Measurements from ENCODE around the gene PJA2.

PJA2 gene

GRCh38 chr5:109310315-109310714 lies 99.5 kb downstream of the PJA2 start:
- Histone ChIP-seq H3K4me1 (ENCODE audit: low read depth, poor library complexity, severe bottlenecking) (no peaks in the 10 kb centered on the region), H3K27me3 (ENCODE audit: insufficient read depth, low read depth) (no peaks in the 10 kb centered on the region), H2AFZ (ENCODE audit: low read depth) (no peak overlapping the region), H3K79me2 (ENCODE audit: insufficient read depth, low read depth) (no peaks in the 10 kb centered on the region), H4K20me1 (ENCODE audit: insufficient read depth) (no peaks in the 10 kb centered on the region), H3K4me2 (no peak overlapping the region), H3K27ac (no peak overlapping the region), H3K4me3 (IDR thresholded peaks at IDR 0.05; ENCODE audit: insufficient read depth, low read depth, low read length) (no peak overlapping the region), H3K9ac (no peak overlapping the region), H3K36me3 (ENCODE audit: insufficient read depth) (no peaks in the 10 kb centered on the region)
- TF ChIP-seq CTCF (conservative IDR thresholded peaks at IDR 0.05; ENCODE audit: low read depth, low read length), result no peak

- Histone ChIP-seq H3K9ac (no peak overlapping the region), H3K4me1 (ENCODE audit: low read depth, poor library complexity, severe bottlenecking) (no peaks in the 10 kb centered on the region), H3K79me2 (ENCODE audit: insufficient read depth, low read depth) (no peaks in the 10 kb centered on the region), H3K4me2 (no peak overlapping the region), H3K36me3 (ENCODE audit: insufficient read depth) (no peaks in the 10 kb centered on the region), H4K20me1 (ENCODE audit: insufficient read depth) (no peaks in the 10 kb centered on the region), H3K27me3 (ENCODE audit: insufficient read depth, low read depth) (no peaks in the 10 kb centered on the region), H3K27ac (no peak overlapping the region), H3K4me3 (IDR thresholded peaks at IDR 0.05; ENCODE audit: insufficient read depth, low read depth, low read length) (no peak overlapping the region), H2AFZ (ENCODE audit: low read depth) (no peak overlapping the region)
- no peak for TF ChIP-seq CTCF (conservative IDR thresholded peaks at IDR 0.05; ENCODE audit: low read depth, low read length)
Observed at GRCh38 chr5:109309326-109310063, 100.3 kb downstream of the PJA2 start.

- H3K4me2 ChIP-seq, result no peak overlapping the region
- no peaks in the 10 kb centered on the region for H3K4me1 ChIP-seq (ENCODE audit: low read depth, poor library complexity, severe bottlenecking)
- no peaks in the 10 kb centered on the region for H4K20me1 ChIP-seq (ENCODE audit: insufficient read depth)
- H3K79me2 ChIP-seq (ENCODE audit: insufficient read depth, low read depth), result no peaks in the 10 kb centered on the region
- H3K9ac ChIP-seq, result no peak overlapping the region
- H3K36me3 ChIP-seq (ENCODE audit: insufficient read depth), result no peaks in the 10 kb centered on the region
- H3K27ac ChIP-seq, result no peak overlapping the region
- no peaks in the 10 kb centered on the region for H3K27me3 ChIP-seq (ENCODE audit: insufficient read depth, low read depth)
- H3K4me3 ChIP-seq (IDR thresholded peaks at IDR 0.05; ENCODE audit: insufficient read depth, low read depth, low read length), result no peak overlapping the region
- no peak for TF ChIP-seq CTCF (conservative IDR thresholded peaks at IDR 0.05; ENCODE audit: low read depth, low read length)
- no peak overlapping the region for H2AFZ ChIP-seq (ENCODE audit: low read depth)
Observed at GRCh38 chr5:109307951-109308350, 101.8 kb downstream of the PJA2 start.

- H4K20me1 ChIP-seq (ENCODE audit: insufficient read depth), result no peaks in the 10 kb centered on the region
- no peaks in the 10 kb centered on the region for H3K36me3 ChIP-seq (ENCODE audit: insufficient read depth)
- H3K9ac ChIP-seq, result no peak overlapping the region
- H3K27ac ChIP-seq, result no peak overlapping the region
- no peak overlapping the region for H2AFZ ChIP-seq (ENCODE audit: low read depth)
- no peaks in the 10 kb centered on the region for H3K4me1 ChIP-seq (ENCODE audit: low read depth, poor library complexity, severe bottlenecking)
- no peaks in the 10 kb centered on the region for H3K79me2 ChIP-seq (ENCODE audit: insufficient read depth, low read depth)
- no peak for TF ChIP-seq CTCF (conservative IDR thresholded peaks at IDR 0.05; ENCODE audit: low read depth, low read length)
- no peak overlapping the region for H3K4me3 ChIP-seq (IDR thresholded peaks at IDR 0.05; ENCODE audit: insufficient read depth, low read depth, low read length)
- H3K4me2 ChIP-seq, result no peak overlapping the region
- no peaks in the 10 kb centered on the region for H3K27me3 ChIP-seq (ENCODE audit: insufficient read depth, low read depth)
Observed at GRCh38 chr5:109307456-109307855, 102.3 kb downstream of the PJA2 start.
